HCT116 (cell line): ENCODE results near the gene BTBD16. TPM values are rescaled to one million over a fixed set of nuclear protein-coding genes. Genes with fewer than 3 reads are reported as not detected.

Experiments
- ATAC-seq: fragments of 200-7000 bp; cut with Tn5 transposase; 2 replicates; pipeline ENCODE4 v1.9.1; 2020; ENCODE audit warnings: mild to moderate bottlenecking, moderate library complexity
- BruUV-seq: library from RNA; stranded (reverse); fragments of 400-500 nt; replicated peaks from 2 replicates; lab custom pipeline; 2021; lab: Mats Ljungman, UMichigan
- CTCF ChIA-PET: fragments of 300-600 bp; sonication (Branson Sonifier 250); formaldehyde crosslinking; loops from one replicate; lab custom pipeline; 2021; ENCODE audit warnings: antibody characterized with exemption; lab: Charles Lee
- POLR2A ChIA-PET: fragments of 300-600, 350-600 bp; sonication (Branson Sonifier 250); formaldehyde crosslinking; loops from one replicate; lab custom pipeline; 2021; ENCODE audit warnings: antibody characterized with exemption; lab: Charles Lee
- RAD21 ChIA-PET, 2 experiments: fragments of 300-600 bp; sonication (Branson Sonifier 250); formaldehyde crosslinking; loops; one replicate each; lab custom pipeline; 2023; ENCODE audit warnings: low total read pairs in 2 of 2; ENCODE audit not compliant: uncharacterized antibody in 2 of 2, unreplicated experiment in 2 of 2, low non-redundant PET in 1 of 2; lab: Charles Lee
- DNase-seq: peaks from one replicate; pipeline ENCODE4 v3.0.0-alpha.2; 2010; ENCODE audit warnings: low read depth, low spot score
- H2AFZ ChIP-seq: fragments of 200-600 bp; shearing (Covaris generic), sonication (generic); 2 replicates; pipeline ENCODE4 v1.6.1; 2017; ENCODE audit warnings: low read depth, mixed run types, mixed read lengths, antibody characterized with exemption, low read length; ENCODE audit not compliant: poor library complexity, severe bottlenecking
- H3K27ac ChIP-seq: 2 replicates; pipeline ENCODE4 v1.5.1; 2012; ENCODE audit warnings: low read depth, low read length
- H3K27me3 ChIP-seq: fragments of 200-600 bp; sonication (generic); 2 replicates; pipeline ENCODE4 v1.6.1; 2016; ENCODE audit warnings: mixed run types, low read length, mixed read lengths; ENCODE audit not compliant: insufficient read depth
- H3K36me3 ChIP-seq, 2 experiments: fragments of 200-500 bp in 1 of 2; fragments of 200-600 bp in 1 of 2; sonication (Bioruptor generic) in 1 of 2; sonication (generic) in 1 of 2; 2 replicates each; pipeline versions ENCODE4 v1.5.1 to v1.6.1; 2014 to 2016; ENCODE audit warnings: low read length in 2 of 2, inconsistent platforms in 1 of 2, mixed read lengths in 1 of 2, mixed run types in 1 of 2; ENCODE audit not compliant: insufficient read depth in 2 of 2, control insufficient read depth in 1 of 2
- H3K4me1 ChIP-seq, 2 experiments: fragments of 200-600 bp in 1 of 2; sonication (generic) in 1 of 2; 2 replicates each; pipeline versions ENCODE4 v1.5.1 to v1.6.1; 2012 to 2017; ENCODE audit warnings: low read length in 2 of 2, inconsistent platforms in 1 of 2, mild to moderate bottlenecking in 1 of 2, mixed read lengths in 1 of 2, mixed run types in 1 of 2, moderate library complexity in 1 of 2; ENCODE audit not compliant: insufficient read depth in 2 of 2, control insufficient read depth in 1 of 2
- H3K4me2 ChIP-seq: fragments of 200-600 bp; sonication (generic); 2 replicates; pipeline ENCODE4 v1.6.1; 2017; ENCODE audit warnings: mixed run types, low read length, mixed read lengths
- H3K4me3 ChIP-seq, 2 experiments: fragments of 200-600 bp in 1 of 2; sonication (generic) in 1 of 2; replicated peaks in 1 of 2; 2 replicates each; pipeline ENCODE4 v1.5.1; 2011 to 2016; ENCODE audit warnings: low read length in 2 of 2, control low read depth in 1 of 2, low read depth in 1 of 2, mild to moderate bottlenecking in 1 of 2, mixed read lengths in 1 of 2, mixed run types in 1 of 2
- H3K79me2 ChIP-seq: fragments of 200-600 bp; sonication (generic); 2 replicates; pipeline ENCODE4 v1.6.1; 2017; ENCODE audit warnings: mild to moderate bottlenecking, mixed run types, low read length, moderate library complexity, mixed read lengths; ENCODE audit not compliant: insufficient read depth
- H3K9ac ChIP-seq: fragments of 200-600 bp; sonication (generic); 2 replicates; pipeline ENCODE4 v1.6.1; 2016; ENCODE audit warnings: low read length, mixed read lengths
- H3K9me2 ChIP-seq: fragments of 200-600 bp; sonication (generic), shearing (Covaris generic); 2 replicates; pipeline ENCODE4 v1.6.1; 2017; ENCODE audit warnings: mixed run types, mild to moderate bottlenecking, moderate library complexity; ENCODE audit not compliant: insufficient read depth
- H3K9me3 ChIP-seq, 2 experiments: fragments of 200-500 bp in 1 of 2; fragments of 200-600 bp in 1 of 2; sonication (Bioruptor generic) in 1 of 2; sonication (generic) in 1 of 2; 2 replicates each; pipeline ENCODE4 v1.6.1; 2014 to 2017; ENCODE audit warnings: low read length in 2 of 2, mixed read lengths in 2 of 2, inconsistent platforms in 1 of 2, low read depth in 1 of 2, mild to moderate bottlenecking in 1 of 2, mixed run types in 1 of 2, moderate library complexity in 1 of 2; ENCODE audit not compliant: control insufficient read depth in 1 of 2, insufficient read depth in 1 of 2
- H4K20me1 ChIP-seq: fragments of 200-600 bp; sonication (generic), shearing (Covaris generic); 2 replicates; pipeline ENCODE4 v1.6.1; 2017; ENCODE audit warnings: mixed run types, mild to moderate bottlenecking, moderate library complexity; ENCODE audit not compliant: insufficient read depth
- ATF3 ChIP-seq: IDR thresholded peaks from 2 replicates; pipeline ENCODE4 v1.6.1; 2012
- CBX3 ChIP-seq: IDR thresholded peaks from 2 replicates; pipeline ENCODE4 v1.6.1; 2012; ENCODE audit warnings: low read depth
- EGR1 ChIP-seq: IDR thresholded peaks from 2 replicates; pipeline ENCODE4 v1.6.1; 2012; ENCODE audit warnings: low read depth
- ELF1 ChIP-seq: IDR thresholded peaks from 2 replicates; pipeline ENCODE4 v1.6.1; 2012; ENCODE audit warnings: low read depth, borderline replicate concordance
- EZH2phosphoT487 ChIP-seq: fragments of 200-600 bp; IDR thresholded peaks from 2 replicates; pipeline ENCODE4 v1.6.1; 2018; ENCODE audit warnings: antibody characterized with exemption, borderline replicate concordance
- FOSL1 ChIP-seq: IDR thresholded peaks from 2 replicates; pipeline ENCODE4 v1.6.1; 2012; ENCODE audit warnings: low read depth
- JUND ChIP-seq: IDR thresholded peaks from 2 replicates; pipeline ENCODE4 v1.6.1; 2012
- POLR2A ChIP-seq: IDR thresholded peaks from 2 replicates; pipeline ENCODE4 v1.7.0; 2011; ENCODE audit warnings: borderline replicate concordance; ENCODE audit not compliant: insufficient read depth, insufficient read length; ENCODE audit errors: extremely low read depth
- POLR2AphosphoS5 ChIP-seq: IDR thresholded peaks from 2 replicates; pipeline ENCODE4 v1.6.1; 2011; ENCODE audit warnings: mild to moderate bottlenecking, low read depth, low read length, moderate library complexity
- REST ChIP-seq: IDR thresholded peaks from 2 replicates; pipeline ENCODE4 v1.6.1; 2012; ENCODE audit warnings: low read depth
- SIN3A ChIP-seq: IDR thresholded peaks from 2 replicates; pipeline ENCODE4 v1.6.1; 2012; ENCODE audit warnings: low read depth
- SP1 ChIP-seq: IDR thresholded peaks from 2 replicates; pipeline ENCODE4 v1.6.1; 2012; ENCODE audit warnings: low read depth
- ZNF274 ChIP-seq: fragments of 200-500 bp; sonication (Bioruptor generic); IDR thresholded peaks from 2 replicates; pipeline ENCODE4 v1.6.1; 2014; ENCODE audit warnings: mild to moderate bottlenecking, low read depth, low read length, inconsistent platforms
- intact Hi-C: fragments of 100-400 bp; cut with micrococcal nuclease; formaldehyde crosslinking; loops from 2 replicates; pipeline ENCODE4 v1.10.0; 2022
- total RNA-seq: library from RNA; stranded (reverse); gene quantifications from one replicate; pipeline ENCODE4 v1.2.1, GENCODE V29; 2021; ENCODE audit not compliant: unreplicated experiment
- TF ChIP-seq, protein P1 (sequence below): IDR thresholded peaks from 2 replicates; pipeline ENCODE4 v1.6.1; 2012
- TF ChIP-seq, protein P2 (sequence below): IDR thresholded peaks from 2 replicates; pipeline ENCODE4 v1.6.1; 2011; ENCODE audit warnings: mild to moderate bottlenecking, low read length, moderate library complexity; ENCODE audit not compliant: insufficient replicate concordance; ENCODE audit errors: extremely low read depth
- TF ChIP-seq, protein P3 (sequence below), 3 experiments: fragments of 200-600 bp in 1 of 3; sonication (generic) in 1 of 3; IDR thresholded peaks in 2 of 3; conservative IDR thresholded peaks in 1 of 3; 2 replicates each; pipeline ENCODE4 v1.5.1; 2012 to 2017; ENCODE audit warnings: low read depth in 2 of 3, low read length in 2 of 3, antibody characterized with exemption in 1 of 3, borderline replicate concordance in 1 of 3, control low read depth in 1 of 3, mild to moderate bottlenecking in 1 of 3, mixed read lengths in 1 of 3, mixed run types in 1 of 3, moderate library complexity in 1 of 3; ENCODE audit not compliant: insufficient read depth in 1 of 3

BTBD16 gene
- total RNA-seq, 1 experiment from 2014 or later: 0.27 TPM

GRCh38 chr10:122285506-122286444, 14.7 kb downstream of the BTBD16 start:
- intact Hi-C loops: no loop called here

More at GRCh38 chr10:122285506-122286444, 14.7 kb downstream of the BTBD16 start:
- Histone ChIP-seq H3K79me2 (no peaks in the 10 kb centered on the region), H3K4me1 (peaks cover 4 to 12% of the 10 kb centered on the region in 2 experiments), H3K9me2 (no peaks in the 10 kb centered on the region), H3K4me3 (no peak overlapping the region), H3K9me3 (no peaks in the 10 kb centered on the region), H3K27me3 (no peaks in the 10 kb centered on the region), H3K9ac (no peak overlapping the region), H3K4me2 (no peak overlapping the region), H3K27ac (no peak overlapping the region), H2AFZ (no peak overlapping the region), H3K36me3 (no peaks in the 10 kb centered on the region), H4K20me1 (no peaks in the 10 kb centered on the region)
- CTCF ChIA-PET: interaction anchor here (1.3 to 2.0 kb wide), 2 partner anchors 13 to 280 kb away, joined by 6 to 9 read pairs; no protein-coding TSS in a partner anchor
- POLR2A ChIA-PET: no interaction called here
- RAD21 ChIA-PET: interaction anchor here in 1 of 2 experiments (1.3 kb wide), 1 partner anchor 13 kb away, joined by 3 read pairs; no protein-coding TSS in a partner anchor
- TF ChIP-seq, protein P1, sequence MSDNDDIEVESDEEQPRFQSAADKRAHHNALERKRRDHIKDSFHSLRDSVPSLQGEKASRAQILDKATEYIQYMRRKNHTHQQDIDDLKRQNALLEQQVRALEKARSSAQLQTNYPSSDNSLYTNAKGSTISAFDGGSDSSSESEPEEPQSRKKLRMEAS: no peak
- no peak for TF ChIP-seq SP1
- TF ChIP-seq ZNF274: no peak
- no peak for TF ChIP-seq ATF3
- TF ChIP-seq FOSL1: no peak
- TF ChIP-seq JUND: no peak
- no peak for TF ChIP-seq CBX3
- no peak for TF ChIP-seq ELF1
- TF ChIP-seq, protein P2, sequence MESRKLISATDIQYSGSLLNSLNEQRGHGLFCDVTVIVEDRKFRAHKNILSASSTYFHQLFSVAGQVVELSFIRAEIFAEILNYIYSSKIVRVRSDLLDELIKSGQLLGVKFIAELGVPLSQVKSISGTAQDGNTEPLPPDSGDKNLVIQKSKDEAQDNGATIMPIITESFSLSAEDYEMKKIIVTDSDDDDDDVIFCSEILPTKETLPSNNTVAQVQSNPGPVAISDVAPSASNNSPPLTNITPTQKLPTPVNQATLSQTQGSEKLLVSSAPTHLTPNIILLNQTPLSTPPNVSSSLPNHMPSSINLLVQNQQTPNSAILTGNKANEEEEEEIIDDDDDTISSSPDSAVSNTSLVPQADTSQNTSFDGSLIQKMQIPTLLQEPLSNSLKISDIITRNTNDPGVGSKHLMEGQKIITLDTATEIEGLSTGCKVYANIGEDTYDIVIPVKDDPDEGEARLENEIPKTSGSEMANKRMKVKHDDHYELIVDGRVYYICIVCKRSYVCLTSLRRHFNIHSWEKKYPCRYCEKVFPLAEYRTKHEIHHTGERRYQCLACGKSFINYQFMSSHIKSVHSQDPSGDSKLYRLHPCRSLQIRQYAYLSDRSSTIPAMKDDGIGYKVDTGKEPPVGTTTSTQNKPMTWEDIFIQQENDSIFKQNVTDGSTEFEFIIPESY: no peak
- TF ChIP-seq EZH2phosphoT487: no peak
- no peak for TF ChIP-seq REST
- TF ChIP-seq, protein P3, sequence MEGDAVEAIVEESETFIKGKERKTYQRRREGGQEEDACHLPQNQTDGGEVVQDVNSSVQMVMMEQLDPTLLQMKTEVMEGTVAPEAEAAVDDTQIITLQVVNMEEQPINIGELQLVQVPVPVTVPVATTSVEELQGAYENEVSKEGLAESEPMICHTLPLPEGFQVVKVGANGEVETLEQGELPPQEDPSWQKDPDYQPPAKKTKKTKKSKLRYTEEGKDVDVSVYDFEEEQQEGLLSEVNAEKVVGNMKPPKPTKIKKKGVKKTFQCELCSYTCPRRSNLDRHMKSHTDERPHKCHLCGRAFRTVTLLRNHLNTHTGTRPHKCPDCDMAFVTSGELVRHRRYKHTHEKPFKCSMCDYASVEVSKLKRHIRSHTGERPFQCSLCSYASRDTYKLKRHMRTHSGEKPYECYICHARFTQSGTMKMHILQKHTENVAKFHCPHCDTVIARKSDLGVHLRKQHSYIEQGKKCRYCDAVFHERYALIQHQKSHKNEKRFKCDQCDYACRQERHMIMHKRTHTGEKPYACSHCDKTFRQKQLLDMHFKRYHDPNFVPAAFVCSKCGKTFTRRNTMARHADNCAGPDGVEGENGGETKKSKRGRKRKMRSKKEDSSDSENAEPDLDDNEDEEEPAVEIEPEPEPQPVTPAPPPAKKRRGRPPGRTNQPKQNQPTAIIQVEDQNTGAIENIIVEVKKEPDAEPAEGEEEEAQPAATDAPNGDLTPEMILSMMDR (IDR thresholded peaks at IDR 0.05 in 2 of 3, conservative IDR thresholded peaks at IDR 0.05 in 1 of 3; ENCODE audit: borderline replicate concordance in 1 of 3, insufficient read depth in 1 of 3, low read depth in 2 of 3, low read length in 2 of 3): no peak
- no peak for TF ChIP-seq POLR2A
- TF ChIP-seq EGR1: no peak
- TF ChIP-seq POLR2AphosphoS5: no peak
- TF ChIP-seq SIN3A: no peak
- BruUV-seq: no TSS peak
- ATAC-seq (no peak), DNase-seq (no peak)
